ENCODE data around the gene KIAA1755. TPM values are rescaled to one million over a fixed set of nuclear protein-coding genes. Genes with fewer than 3 reads are reported as not detected.

KIAA1755 gene
- total RNA-seq, 1 experiment from 2014 or later: 0.22 TPM

GRCh38 chr20:38293491-38294065 lies 33.0 kb upstream of the KIAA1755 start:
- DNase-seq: no peak
- Histone ChIP-seq H4K20me1 (ENCODE audit: insufficient read depth) (no peaks in the 10 kb centered on the region), H3K79me2 (ENCODE audit: low read depth) (no peaks in the 10 kb centered on the region), H3K4me3 (no peak overlapping the region), H3K4me2 (no peak overlapping the region), H3K4me1 (replicated peaks; ENCODE audit: insufficient read depth) (peaks cover 9% of the 10 kb centered on the region; the same call in 1 of the 2 replicates), H3F3A (ENCODE audit: insufficient read depth, low read depth) (no peaks in the 10 kb centered on the region), H3K9me3 (ENCODE audit: insufficient read depth, low read depth) (no peaks in the 10 kb centered on the region), H2AFZ (no peak overlapping the region), H3K9me2 (ENCODE audit: insufficient read depth) (no peaks in the 10 kb centered on the region), H3K36me3 (ENCODE audit: low read depth) (no peaks in the 10 kb centered on the region), H3K27ac (no peak overlapping the region), H3K27me3 (ENCODE audit: insufficient read depth, low read depth) (no peaks in the 10 kb centered on the region)
- POLR2A ChIA-PET (ENCODE audit: unreplicated experiment): no interaction called here
- intact Hi-C loops (cut with micrococcal nuclease; ENCODE audit: unreplicated experiment): no loop called here
- no peak for TF ChIP-seq EZH2 (IDR thresholded peaks at IDR 0.05; ENCODE audit: low read depth)
- TF ChIP-seq CTCF (conservative IDR thresholded peaks at IDR 0.05): no peak
- no TSS peak for BruUV-seq (replicated peaks)
- CTCF ChIA-PET: no interaction called here

GRCh38 chr20:38291966-38292365 lies 31.4 kb upstream of the KIAA1755 start:
- no peak for TF ChIP-seq CTCF (conservative IDR thresholded peaks at IDR 0.05)
- no peak overlapping the region for H3K4me2 ChIP-seq
- H3K4me1 ChIP-seq (replicated peaks; ENCODE audit: insufficient read depth): peaks cover 9% of the 10 kb centered on the region; the same call in 1 of the 2 replicates
- no peak for DNase-seq
- intact Hi-C loops (cut with micrococcal nuclease; ENCODE audit: unreplicated experiment): loop anchor here (1.0 kb wide), 1 partner anchor 63 kb away; no protein-coding TSS in a partner anchor
- no peak overlapping the region for H3K4me3 ChIP-seq
- H4K20me1 ChIP-seq (ENCODE audit: insufficient read depth): no peaks in the 10 kb centered on the region
- ChIA-PET POLR2A (ENCODE audit: unreplicated experiment) (no interaction called here), CTCF (no interaction called here)
- H3K36me3 ChIP-seq (ENCODE audit: low read depth): no peaks in the 10 kb centered on the region
- H3K9me3 ChIP-seq (ENCODE audit: insufficient read depth, low read depth): no peaks in the 10 kb centered on the region
- no peaks in the 10 kb centered on the region for H3F3A ChIP-seq (ENCODE audit: insufficient read depth, low read depth)
- BruUV-seq (replicated peaks): no TSS peak
- H3K27ac ChIP-seq: no peak overlapping the region
- no peaks in the 10 kb centered on the region for H3K79me2 ChIP-seq (ENCODE audit: low read depth)
- no peaks in the 10 kb centered on the region for H3K27me3 ChIP-seq (ENCODE audit: insufficient read depth, low read depth)
- H3K9me2 ChIP-seq (ENCODE audit: insufficient read depth): no peaks in the 10 kb centered on the region
- H2AFZ ChIP-seq: no peak overlapping the region

GRCh38 chr20:38290829-38291814 lies 30.6 kb upstream of the KIAA1755 start:
- POLR2A ChIA-PET (ENCODE audit: unreplicated experiment): no interaction called here
- Histone ChIP-seq H3K27ac (no peak overlapping the region), H3K4me2 (peak overlapping the region; percentile 67), H4K20me1 (ENCODE audit: insufficient read depth) (no peaks in the 10 kb centered on the region), H3K4me1 (replicated peaks; ENCODE audit: insufficient read depth) (peaks cover 9% of the 10 kb centered on the region; the same call in 1 of the 2 replicates), H3K9me3 (ENCODE audit: insufficient read depth, low read depth) (no peaks in the 10 kb centered on the region), H3K36me3 (ENCODE audit: low read depth) (no peaks in the 10 kb centered on the region), H3K4me3 (peak overlapping the region; percentile 20; the same call in 1 of the 2 replicates), H3K9me2 (ENCODE audit: insufficient read depth) (no peaks in the 10 kb centered on the region), H3K79me2 (ENCODE audit: low read depth) (no peaks in the 10 kb centered on the region), H3F3A (ENCODE audit: insufficient read depth, low read depth) (no peaks in the 10 kb centered on the region), H2AFZ (no peak overlapping the region), H3K27me3 (ENCODE audit: insufficient read depth, low read depth) (no peaks in the 10 kb centered on the region)
- DNase-seq: peak; percentile 53 to 66
- TF ChIP-seq EZH2 (IDR thresholded peaks at IDR 0.05; ENCODE audit: low read depth) (no peak), CTCF (conservative IDR thresholded peaks at IDR 0.05) (peak; percentile 72)
- BruUV-seq (replicated peaks): no TSS peak
- CTCF ChIA-PET: no interaction called here
- intact Hi-C loops (cut with micrococcal nuclease; ENCODE audit: unreplicated experiment): loop anchor here (1.0 kb wide), 1 partner anchor 62 kb away; no protein-coding TSS in a partner anchor

Data from PC-9 (cell line).